HG02763 (cell line): Measurements from ENCODE around the gene ADAD2.
"Not testable (repeated sequence)": the region's sequence is repeated elsewhere in the genome, so short reads cannot be mapped to it uniquely, and the experiment has no call there.

Experiments used
- ATAC-seq: cut with Tn5 transposase; IDR thresholded peaks from one replicate; pipeline ENCODE4 v1.9.1; 2021; ENCODE audit warnings: mild to moderate bottlenecking, moderate library complexity; ENCODE audit not compliant: unreplicated experiment

Gene ADAD2

DNA sequence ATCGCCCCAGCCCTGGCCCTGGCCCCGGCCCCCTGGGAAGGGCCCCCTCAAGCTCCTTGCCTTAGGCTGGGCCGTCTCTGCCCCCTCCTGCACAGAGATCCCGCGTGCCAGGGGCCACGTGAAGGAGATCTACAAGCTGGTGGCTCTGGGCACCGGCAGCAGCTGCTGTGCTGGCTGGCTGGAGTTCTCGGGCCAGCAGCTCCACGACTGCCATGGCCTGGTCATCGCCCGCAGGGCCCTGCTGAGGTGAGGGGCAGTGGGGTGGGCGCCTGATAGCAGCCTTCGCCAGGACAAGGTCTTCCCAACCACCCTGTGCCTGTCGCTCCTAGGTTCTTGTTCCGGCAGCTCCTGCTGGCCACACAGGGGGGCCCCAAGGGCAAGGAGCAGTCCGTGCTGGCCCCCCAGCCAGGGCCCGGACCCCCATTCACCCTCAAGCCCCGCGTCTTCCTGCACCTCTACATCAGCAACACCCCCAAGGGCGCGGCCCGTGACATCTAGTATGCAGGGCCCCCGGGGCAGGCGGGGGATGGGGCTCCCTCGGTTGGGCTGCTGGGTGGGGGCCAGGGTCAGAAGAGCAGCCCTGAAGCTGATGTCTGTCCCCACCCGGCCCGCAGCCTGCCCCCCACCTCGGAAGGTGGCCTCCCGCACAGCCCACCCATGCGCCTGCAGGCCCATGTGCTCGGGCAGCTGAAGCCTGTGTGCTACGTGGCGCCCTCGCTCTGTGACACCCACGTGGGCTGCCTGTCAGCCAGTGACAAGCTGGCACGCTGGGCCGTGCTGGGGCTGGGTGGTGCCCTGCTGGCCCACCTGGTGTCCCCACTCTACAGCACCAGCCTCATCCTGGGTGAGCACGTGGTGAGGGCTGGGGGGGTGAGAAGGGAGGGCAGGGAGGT is 4.5 kb downstream of the ADAD2 start:
- ATAC-seq = no peak

DNA sequence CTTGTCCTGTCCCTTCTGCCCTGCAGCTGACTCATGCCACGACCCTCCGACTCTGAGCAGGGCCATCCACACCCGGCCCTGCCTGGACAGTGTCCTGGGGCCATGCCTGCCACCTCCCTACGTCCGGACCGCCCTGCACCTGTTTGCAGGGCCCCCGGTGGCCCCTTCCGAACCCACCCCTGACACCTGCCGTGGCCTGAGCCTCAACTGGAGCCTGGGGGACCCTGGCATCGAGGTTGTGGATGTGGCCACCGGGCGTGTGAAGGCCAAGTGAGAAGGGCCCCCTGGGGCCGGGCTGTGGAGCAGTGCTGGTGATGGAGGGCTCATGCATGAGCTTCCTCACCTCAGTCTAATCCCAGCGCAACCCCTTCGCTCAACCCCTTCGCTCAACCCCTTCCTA is 5.1 kb downstream of the ADAD2 start:
- ATAC-seq = no peak

DNA sequence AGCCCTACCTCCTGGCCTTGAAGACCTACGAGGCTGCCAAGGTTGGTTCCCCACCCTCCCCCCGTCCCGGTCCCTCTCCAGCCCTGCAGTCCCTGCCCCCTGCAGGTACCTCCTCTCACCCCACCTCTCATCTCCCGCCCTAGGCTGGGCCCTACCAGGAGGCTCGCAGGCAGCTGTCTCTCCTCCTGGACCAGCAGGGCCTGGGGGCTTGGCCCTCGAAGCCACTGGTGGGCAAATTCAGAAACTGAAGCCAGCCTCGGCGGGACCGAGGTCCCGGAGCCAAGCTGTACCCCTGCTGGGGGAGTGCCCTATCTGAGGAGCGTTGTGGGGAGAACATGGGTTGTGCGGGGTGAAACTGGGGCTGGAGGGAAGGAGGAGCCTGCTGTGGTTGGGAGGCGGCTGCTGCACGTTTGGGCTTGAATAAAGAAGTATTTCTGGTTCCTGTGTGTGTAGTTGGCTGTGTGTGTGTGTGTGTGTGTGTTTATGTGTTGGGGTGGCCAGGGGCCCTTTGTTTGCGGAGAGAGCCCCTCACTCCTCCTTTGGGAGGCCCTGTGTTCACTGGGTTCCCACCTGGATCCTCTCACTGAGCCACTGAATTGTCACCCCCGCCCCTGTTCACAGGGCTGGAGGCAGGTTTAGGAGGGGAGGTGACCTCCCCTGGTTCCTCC is 5.9 kb downstream of the ADAD2 start:
- no peak for ATAC-seq

DNA sequence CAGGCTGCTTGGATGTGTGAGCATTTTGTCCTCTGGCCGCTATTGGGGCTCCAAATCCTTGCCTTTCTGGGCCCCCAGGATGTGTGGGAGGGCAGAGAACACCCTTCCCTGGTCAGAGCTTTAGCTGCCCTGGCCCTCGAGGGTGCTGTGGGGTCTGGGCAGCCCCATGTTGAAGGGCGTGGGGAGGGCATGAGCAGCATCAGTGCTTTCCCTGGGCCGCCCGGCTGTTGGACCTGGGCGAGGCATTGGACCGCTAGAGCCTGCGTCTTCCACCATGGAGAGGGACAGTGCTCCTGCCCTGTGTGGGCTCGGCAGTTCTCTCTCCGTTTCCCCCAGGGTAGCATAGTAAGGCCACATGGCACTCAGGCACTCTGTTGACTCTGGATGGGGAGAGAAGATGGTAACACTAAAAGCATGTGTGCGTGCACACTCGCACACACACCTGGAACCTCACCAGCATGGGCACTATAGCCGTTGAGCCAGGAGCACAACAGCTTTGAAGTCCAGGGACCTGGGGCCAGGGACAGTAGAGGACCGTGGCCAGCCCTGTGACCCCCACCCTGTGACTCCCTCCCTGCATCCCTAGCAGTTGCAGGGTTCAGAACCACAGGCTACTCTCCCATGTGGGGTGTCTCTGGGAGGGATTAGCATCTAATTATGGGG is 6.6 kb downstream of the ADAD2 start:
- ATAC-seq = no peak

DNA sequence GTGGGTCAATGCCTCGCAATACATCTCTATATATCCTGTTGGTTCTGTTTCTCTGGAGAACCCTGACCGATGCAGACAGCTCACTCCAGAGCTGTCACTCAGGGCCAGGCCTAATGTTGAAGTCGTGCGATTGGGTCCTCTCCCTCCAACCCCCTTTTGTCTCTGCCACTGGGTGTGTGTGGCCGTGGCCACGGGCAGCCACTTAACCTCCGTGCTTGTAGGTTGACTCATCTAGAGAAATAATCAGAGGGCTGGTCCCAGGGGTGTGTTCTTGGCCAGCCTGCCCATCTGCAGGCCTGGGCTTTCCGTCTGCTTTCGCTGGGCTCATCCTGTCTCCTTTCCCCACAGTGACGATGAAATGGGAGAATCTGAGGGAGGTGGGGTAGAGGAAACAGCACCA is 7.4 kb downstream of the ADAD2 start:
- no peak for ATAC-seq

DNA sequence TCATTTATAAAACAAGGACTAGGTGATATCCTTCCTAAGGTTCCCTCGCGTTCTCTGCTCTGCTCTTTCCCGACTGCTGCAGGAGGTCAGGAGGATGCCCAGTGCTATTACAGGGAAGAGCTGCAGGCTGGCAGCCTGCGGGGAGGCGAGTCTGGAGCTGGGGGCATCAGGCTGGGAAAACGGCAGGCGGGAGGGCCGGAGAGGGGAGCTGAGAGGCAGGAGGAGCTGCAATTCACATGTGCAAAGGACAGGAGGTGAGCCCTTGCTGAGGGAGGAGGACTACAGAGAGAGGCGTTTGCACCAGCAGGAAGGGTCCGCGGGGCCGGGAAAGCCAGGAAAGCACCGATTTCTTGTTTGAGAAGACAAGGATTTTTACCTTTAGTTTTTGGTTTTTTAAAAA is 8.1 kb downstream of the ADAD2 start:
- ATAC-seq = no peak

DNA sequence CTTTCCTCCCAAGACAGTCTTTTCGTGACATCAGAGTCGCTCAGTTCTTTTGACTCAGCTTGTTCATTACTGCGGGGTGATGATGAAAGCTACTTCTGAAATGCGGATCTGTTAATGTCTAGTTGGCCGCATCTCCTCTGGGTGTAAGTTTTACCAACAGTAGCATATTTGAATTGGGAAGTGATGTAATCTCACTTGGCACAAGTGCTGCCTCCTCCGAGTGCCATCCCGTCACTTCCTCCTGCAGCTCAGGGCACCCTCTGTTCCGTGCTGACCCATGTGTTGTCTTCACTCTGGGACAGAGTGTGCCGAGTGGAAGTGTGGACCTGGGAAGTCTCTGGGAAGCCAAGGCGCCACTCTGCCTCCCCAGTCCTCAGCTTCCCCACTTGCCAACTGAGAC is 8.9 kb downstream of the ADAD2 start:
- no peak for ATAC-seq

DNA sequence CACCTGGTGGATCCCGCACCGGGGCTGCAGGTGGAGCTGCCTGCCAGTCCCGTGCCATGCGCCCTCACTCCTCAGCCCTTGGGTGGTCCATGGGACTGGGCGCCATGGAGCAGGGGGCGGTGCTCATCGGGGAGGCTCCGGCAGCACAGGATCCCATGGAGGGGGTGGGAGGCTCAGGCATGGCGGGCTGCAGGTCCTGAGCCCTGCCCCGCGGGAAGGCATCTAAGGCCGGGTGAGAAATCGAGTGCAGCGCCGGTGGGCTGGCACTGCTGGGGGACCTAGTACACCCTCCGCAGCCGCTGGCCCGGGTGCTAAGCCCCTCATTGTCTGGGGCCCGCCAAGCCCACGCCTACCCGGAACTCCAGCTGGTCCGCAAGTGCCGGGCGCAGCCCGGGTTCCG is 13.6 kb downstream of the ADAD2 start:
- not testable (repeated sequence) for ATAC-seq

DNA sequence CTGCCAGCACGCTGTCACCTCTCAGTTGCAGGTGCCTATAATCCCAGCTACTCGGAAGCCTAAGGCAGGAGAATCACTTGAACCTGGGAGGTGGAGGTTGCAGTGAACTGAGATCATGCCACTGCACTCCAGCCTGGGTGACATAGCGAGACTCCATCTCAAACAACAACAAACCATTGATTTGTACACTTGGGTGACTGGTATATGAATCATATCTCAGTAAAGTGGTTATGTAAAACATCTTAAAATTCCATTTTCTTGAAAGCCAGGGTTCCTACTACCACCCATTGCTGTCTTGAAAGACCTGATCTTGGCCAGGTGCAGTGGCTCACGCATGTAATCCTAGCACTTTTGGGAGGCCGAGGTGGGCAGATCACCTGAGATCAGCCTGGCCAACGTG is 14.2 kb downstream of the ADAD2 start:
- not testable (repeated sequence) for ATAC-seq

DNA sequence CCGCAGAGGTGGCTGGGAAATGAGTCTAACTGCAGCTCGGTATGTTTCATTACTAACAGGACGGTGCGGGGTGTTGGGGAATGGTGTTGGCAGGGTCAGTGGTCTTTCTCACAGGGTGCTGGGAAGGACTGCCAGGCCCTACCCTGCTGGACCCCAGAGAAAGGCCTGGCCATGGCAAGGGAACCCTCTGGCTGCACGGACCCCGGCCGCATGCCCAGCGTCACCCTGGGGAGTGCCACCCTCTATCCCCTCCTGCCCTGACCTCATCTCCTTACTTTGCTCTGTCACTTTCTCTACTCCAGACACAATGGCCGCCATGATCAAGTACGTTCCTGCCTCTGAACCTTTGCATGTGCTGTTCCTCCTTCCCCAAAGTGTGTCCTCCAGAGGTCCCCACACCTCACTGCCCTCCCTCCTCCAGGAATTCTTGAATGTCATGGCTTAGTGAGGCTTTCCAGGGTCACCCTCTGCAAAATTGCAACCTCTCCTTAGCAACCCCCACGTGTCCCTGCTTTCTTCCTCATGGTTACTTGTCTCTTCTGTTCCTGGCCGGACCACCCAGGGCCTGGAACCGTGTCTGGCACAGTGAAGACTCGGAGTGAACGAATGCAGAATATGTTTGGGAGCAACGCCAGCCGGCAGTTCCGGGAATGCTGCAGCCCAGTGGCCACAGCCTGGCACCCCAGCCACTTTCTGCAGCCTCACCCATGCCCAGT is 15.2 kb downstream of the ADAD2 start:
- no peak for ATAC-seq

DNA sequence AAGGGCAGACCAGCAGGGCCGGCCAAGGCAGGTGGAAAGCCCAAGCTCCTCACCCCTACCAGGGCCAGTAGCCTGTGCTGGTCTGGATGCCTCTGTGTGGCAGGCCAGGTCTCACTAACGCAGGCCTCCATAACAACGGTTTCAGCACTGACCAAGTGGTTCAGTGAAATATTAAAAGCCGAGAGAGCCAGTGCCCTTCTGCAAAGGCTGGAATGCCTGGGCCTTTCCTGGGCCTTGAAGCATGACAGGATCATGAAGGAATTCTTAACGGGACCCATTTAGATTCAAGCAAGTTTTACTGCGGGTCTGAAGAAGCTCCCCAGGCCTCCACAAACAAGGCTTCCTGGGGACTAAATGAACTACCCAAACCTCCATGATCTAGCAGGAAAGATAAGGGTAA is 16.3 kb downstream of the ADAD2 start:
- no peak for ATAC-seq

DNA sequence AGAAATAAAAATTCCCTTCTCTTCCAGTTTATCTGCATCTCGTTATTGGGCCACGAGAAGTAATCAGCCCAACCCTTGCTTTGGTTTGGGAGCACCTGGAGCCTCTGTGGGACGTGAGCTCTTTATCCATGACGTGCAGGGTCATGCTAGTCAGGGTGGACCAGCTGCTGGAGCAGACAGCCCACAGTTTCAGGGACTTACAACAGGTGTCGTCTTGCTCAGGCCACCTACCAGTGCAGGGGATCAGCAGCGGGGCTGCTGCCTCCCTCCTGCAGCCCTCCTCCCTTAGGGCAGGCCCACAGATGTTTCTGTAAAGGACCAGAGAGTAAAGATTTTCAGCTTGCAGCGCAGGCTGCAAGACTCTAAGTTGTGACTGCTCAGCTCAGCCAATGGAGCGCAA is 16.9 kb downstream of the ADAD2 start:
- ATAC-seq = no peak

DNA sequence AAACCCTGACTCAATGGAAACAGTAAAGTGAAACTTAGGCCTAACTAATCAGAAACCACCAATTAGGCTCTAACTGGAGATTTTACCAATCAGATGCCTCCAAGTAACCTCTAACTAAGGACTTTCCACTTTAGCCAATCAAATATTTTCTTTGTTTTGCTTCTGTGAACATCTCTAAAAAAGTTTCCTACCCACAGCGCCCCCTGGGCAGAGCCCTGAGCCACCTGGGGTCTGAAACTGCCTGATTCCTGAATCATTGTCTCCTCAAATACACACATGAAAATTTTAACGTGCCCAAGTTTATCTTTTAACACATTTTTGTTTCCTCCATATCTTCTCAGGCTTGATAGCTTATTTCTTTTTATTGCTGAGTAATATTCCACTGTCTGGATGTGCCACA is 19.0 kb downstream of the ADAD2 start:
- no peak for ATAC-seq

DNA sequence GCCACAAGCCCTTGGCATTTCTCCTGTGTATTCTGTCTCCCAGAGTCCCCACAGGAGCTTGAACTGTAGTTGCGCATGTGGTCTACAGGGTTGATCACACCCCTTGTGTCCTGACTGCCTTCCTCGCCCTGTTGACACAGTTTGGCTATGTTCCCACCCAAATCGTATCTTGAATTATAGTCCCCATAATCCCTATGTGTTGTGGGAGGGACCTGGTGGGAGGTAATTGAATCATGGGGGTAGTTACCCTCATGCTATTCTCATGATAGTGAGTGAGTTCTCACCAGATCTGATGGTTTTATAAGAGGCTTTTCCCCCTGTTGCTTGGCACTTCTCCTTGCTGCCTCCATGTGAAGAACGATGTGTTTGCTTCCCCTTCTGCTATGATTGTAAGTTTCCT is 21.2 kb downstream of the ADAD2 start:
- no peak for ATAC-seq

DNA sequence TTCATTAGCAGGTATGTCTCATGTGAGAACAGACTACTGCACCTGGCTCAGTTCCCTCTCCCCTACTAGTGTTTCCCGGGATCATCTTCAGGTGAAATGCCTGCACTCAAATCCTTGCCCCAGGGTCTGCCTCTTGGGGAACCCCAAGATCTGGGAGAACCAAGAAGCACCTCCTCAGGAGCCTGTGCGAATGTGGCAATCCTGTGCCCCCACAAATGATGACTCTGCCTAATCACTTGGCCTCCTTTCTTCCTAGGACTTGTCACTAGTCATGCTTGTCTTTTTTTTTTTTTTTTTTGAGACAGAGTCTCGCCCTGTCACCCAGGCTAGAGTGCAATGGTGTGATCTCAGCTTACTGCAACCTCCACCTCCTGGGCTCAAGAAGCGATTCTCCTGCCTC is 21.7 kb downstream of the ADAD2 start:
- no peak for ATAC-seq

DNA sequence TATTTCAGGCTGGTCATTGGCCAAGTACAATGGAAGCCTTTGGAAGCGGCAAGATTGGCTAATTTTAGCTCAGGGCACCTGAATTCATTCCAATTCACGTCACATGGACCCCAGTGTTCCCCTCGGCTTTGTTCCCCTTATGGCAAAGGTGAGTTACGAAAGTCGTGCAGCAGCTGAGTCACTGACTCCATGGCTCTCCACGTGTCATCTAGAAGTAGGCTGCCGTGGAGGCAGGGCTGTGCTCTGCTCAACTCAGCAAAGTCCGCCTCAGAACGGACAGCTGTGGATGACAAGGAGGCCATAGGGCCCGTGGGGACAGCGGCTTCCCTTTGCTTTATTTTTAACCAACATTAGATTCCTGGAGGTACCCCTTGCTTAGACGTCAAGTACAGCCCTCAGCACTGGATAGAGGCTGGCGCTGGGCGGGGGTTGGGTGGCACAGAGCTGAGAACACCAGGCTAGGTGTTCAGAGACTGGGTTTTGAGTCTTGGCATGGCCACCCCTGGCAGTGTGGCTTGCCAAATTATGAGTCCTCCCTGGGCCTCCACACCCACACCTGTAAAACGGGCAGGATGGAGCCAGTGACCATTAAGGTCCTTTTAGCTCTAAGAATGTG is 23.6 kb downstream of the ADAD2 start:
- no peak for ATAC-seq

DNA sequence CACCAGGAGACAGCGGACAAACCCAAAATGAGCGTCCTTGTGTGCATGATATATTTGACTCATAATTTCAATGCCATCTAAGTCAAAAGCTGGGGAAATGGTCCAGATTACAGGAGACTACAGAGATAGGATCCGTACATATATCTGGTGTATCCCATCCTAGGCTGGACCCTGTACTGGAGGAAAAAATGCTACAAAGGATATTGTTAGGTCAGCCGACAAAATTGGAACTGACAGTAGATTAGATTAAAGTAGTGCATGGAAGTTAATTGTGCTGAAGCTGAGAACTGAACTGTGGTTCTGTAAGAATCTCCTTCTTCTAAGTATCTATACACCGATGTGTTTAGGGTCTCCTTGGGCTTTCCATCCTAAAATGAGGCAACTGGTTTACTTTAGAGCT is 24.6 kb downstream of the ADAD2 start:
- no peak for ATAC-seq

DNA sequence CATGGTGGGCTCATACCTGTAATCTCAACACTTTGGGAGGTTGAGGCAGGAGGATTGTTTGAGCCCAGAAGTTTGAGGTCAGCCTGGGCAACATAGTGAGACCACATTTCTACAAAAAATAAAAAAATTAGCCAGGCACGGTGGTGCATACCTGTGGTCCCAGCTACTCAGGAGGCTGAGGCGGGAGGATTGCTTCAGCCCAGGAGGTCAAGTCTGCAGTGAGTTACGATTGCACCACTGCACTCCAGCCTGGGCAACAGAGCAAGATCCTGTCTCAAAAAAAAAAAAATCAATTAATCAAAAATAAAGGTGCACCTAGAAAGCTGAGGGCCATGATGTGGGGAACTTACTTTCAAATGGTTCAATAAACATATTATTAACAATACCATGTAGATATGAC is 25.2 kb downstream of the ADAD2 start:
- ATAC-seq = not testable (repeated sequence)

DNA sequence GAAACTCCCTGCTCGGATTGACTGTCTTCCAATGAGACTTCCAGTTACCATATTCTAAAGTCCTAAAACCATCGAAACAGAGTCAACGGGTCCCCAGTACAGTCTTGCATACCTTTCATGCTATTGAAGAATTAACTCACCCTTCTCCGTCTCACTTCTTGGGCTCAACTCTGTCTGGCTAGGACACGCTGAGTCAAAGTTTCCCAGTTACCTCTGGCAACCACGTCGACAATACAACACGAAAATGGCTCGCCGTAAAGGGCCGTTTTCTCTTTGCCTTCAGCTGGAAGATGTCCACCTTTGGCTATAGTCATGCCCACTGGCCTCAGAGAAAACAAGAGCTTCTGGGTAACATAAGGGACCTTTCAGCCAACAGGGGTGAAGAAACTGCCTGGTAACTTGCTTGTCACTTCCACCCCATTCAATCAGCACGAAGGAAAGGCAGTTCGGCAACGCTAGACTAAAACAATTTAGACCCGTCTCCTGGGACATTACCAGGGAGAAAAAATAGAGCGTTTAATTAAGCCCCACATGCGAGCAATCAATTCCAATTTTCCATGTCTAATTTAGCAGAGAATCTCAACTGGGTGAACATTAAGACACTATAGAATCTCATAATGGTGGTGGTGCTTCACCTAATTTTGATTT is 27.3 kb downstream of the ADAD2 start:
- no peak for ATAC-seq

DNA sequence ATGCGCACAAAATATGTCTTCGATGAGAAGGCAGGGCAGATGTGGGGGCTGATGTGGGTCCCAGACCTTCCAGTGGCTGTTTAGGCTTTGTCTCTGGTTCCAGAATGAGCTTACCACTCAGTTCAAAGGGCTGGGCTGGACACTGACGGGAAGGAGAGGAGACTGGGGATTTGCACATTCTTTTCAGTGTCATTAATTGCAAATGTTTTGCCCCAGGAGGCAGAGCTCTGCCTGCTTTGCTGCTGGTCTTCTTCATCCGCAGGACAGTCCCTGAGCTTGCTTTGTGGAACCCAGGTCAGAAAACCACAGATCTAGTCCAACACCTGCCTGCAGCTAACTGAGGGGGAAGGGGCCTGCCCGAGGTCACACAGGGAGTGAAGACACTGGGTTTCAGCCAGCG is 28.0 kb downstream of the ADAD2 start:
- ATAC-seq = no peak
